ENCODE results near the gene SLIT1. TPM values are rescaled to one million over a fixed set of nuclear protein-coding genes. Genes with fewer than 3 reads are reported as not detected.

The SLIT1 gene
- total RNA-seq, 1 donor from 2014 or later: 0.16 TPM

GRCh38 chr10:97204826-97205679 is 19.3 kb upstream of the SLIT1 start:
- DNase-seq: no peak
- no peak for ATAC-seq (ENCODE audit: poor library complexity)
- intact Hi-C loops (cut with DNase I): no loop called here

DNA sequence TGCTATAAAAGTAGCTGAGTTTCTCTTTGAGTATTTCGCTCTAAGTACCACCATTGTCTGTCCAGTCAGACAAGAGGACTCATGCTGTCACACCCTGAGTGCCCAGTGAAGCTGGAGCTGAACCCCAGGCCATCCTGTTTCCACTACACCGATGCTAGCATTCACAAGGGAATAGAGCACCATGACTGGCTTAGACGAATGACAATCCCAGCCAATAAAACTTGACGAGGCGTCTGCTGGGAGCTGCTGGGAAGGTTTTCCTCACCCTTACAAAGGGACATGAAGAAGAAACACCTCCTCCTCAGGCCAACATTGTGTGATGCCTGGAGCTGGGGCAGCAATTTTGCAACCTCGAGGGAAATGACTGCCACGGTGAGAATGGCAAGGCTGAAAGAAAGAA is 17.5 kb upstream of the SLIT1 start:
- DNase-seq (no peak), ATAC-seq (ENCODE audit: poor library complexity) (no peak)
- intact Hi-C loops (cut with DNase I): no loop called here

- DNase-seq: no peak
- ATAC-seq (ENCODE audit: poor library complexity): no peak
- intact Hi-C loops (cut with DNase I): no loop called here
Measured at GRCh38 chr10:97200616-97201015, 14.9 kb upstream of the SLIT1 start.

- intact Hi-C loops (cut with DNase I): no loop called here
- DNase-seq (no peak), ATAC-seq (ENCODE audit: poor library complexity) (no peak)
Measured at GRCh38 chr10:97199152-97199551, 13.4 kb upstream of the SLIT1 start.

- intact Hi-C loops (cut with DNase I): no loop called here
- no peak for ATAC-seq (ENCODE audit: poor library complexity)
- DNase-seq: no peak
Measured at GRCh38 chr10:97197030-97197500, 11.3 kb upstream of the SLIT1 start.

GRCh38 chr10:97196223-97197029 is 10.7 kb upstream of the SLIT1 start:
- intact Hi-C loops (cut with DNase I): no loop called here
- ATAC-seq (ENCODE audit: poor library complexity): peak; percentile 85
- no peak for DNase-seq

GRCh38 chr10:97195706-97196222 is 10.0 kb upstream of the SLIT1 start:
- no peak for DNase-seq
- intact Hi-C loops (cut with DNase I): no loop called here
- no peak for ATAC-seq (ENCODE audit: poor library complexity)

GRCh38 chr10:97192952-97193435 is 7.2 kb upstream of the SLIT1 start:
- intact Hi-C loops (cut with DNase I): no loop called here
- no peak for ATAC-seq (ENCODE audit: poor library complexity)
- DNase-seq: no peak

GRCh38 chr10:97190450-97190849 is 4.7 kb upstream of the SLIT1 start:
- intact Hi-C loops (cut with DNase I): no loop called here
- ATAC-seq (ENCODE audit: poor library complexity) (no peak), DNase-seq (no peak)

GRCh38 chr10:97188261-97188711 is 2.5 kb upstream of the SLIT1 start:
- ATAC-seq (ENCODE audit: poor library complexity): no peak
- intact Hi-C loops (cut with DNase I): no loop called here

GRCh38 chr10:97186911-97187310 is 1.2 kb upstream of the SLIT1 start:
- intact Hi-C loops (cut with DNase I): no loop called here
- ATAC-seq (ENCODE audit: poor library complexity): no peak

More at GRCh38 chr10:97188261-97188711, 2.5 kb upstream of the SLIT1 start:
- no peak for DNase-seq

GRCh38 chr10:97184971-97185325 is 811 bp downstream of the SLIT1 start:
- no peak for DNase-seq
- ATAC-seq (ENCODE audit: poor library complexity): no peak
- intact Hi-C loops (cut with DNase I): no loop called here

More at GRCh38 chr10:97186911-97187310, 1.2 kb upstream of the SLIT1 start:
- no peak for DNase-seq

DNA sequence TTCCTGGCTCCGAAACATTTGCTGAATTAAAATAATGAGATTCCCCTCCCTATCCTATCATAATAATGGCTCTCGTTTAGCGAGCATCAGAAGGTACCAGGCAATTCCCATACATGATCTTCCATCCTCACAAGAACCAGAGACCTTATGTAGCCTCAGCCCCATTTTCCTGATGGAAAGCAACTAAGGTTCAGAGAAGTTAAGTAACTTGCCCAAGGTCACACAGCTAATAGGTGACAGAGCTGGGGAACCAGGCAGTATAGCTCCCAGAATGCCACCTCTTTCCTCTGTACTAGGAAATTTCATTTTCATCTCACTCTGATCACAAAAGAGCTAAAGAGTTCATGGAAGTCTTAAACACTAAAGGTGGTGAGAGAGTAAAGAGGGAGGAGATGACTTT is 2.4 kb downstream of the SLIT1 start:
- no peak for ATAC-seq (ENCODE audit: poor library complexity)
- intact Hi-C loops (cut with DNase I): no loop called here
- no peak for DNase-seq

- ATAC-seq (ENCODE audit: poor library complexity): no peak
- intact Hi-C loops (cut with DNase I): no loop called here
- DNase-seq: no peak
Measured at GRCh38 chr10:97182288-97182990, 3.3 kb downstream of the SLIT1 start.

DNA sequence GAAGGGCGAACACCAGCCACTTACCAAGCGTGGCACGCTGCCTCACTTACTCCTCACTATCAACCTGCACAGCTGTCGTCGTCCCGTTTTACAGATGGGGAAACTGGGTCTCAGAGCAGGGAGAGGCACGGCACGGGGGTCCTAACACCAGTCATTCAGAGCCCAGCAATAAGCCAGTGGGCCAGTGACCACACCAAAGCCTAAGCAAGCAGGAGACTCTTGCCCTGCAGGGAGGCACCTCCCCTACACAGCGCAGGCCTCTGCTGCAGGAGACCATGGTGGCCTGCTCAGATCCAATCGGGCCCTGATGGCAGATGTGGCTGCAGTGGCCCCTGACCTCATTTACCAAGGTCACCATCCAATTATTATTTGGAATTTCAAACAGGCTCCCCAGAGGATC is 4.8 kb downstream of the SLIT1 start:
- intact Hi-C loops (cut with DNase I): no loop called here
- DNase-seq (no peak), ATAC-seq (ENCODE audit: poor library complexity) (no peak)

- intact Hi-C loops (cut with DNase I): no loop called here
- no peak for DNase-seq
- no peak for ATAC-seq (ENCODE audit: poor library complexity)
Measured at GRCh38 chr10:97180363-97180755, 5.4 kb downstream of the SLIT1 start.

DNA sequence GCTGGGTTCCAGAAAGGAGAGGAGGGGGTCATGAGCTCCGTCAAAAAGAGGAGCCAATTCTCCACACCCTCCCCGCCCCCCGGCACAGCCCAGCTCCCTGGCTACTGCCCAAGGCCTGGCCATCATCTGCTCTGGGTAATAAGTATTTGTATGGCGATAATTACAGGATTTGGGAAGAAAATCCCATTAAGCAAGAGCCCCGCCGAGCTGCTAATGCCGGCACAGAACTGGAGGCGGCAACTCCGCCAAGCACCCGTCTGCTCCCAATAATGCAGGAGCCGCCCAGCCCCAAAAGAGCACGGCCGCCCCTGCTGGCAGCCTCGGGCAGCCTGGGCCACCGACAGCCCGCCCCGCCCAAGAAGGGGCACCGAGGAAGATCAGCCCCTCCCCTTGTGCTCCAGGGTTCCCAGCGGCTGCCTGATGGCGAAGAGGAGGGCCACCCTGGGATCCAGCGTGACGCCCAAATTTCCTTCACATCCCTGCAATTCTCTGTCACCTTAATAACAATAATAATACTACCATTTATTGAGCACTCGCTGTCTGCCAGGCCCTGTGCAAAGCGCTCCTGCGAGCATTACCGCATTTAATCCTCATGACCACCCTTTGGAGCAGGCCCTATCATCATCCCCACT is 5.9 kb downstream of the SLIT1 start:
- intact Hi-C loops (cut with DNase I): no loop called here
- peak; percentile 53 for ATAC-seq (ENCODE audit: poor library complexity)
- DNase-seq: no peak

- DNase-seq (no peak), ATAC-seq (ENCODE audit: poor library complexity) (no peak)
- intact Hi-C loops (cut with DNase I): no loop called here
Measured at GRCh38 chr10:97179311-97179710, 6.4 kb downstream of the SLIT1 start.
